HCT116 (cell line): ENCODE data around the gene UGDH. TPM values are rescaled to one million over a fixed set of nuclear protein-coding genes. Genes with fewer than 3 reads are reported as not detected.

Experiments used
- ATAC-seq: fragments of 200-7000 bp; cut with Tn5 transposase; 2 replicates; pipeline ENCODE4 v1.9.1; 2020; ENCODE audit warnings: mild to moderate bottlenecking, moderate library complexity
- BruUV-seq: library from RNA; stranded (reverse); fragments of 400-500 nt; replicated peaks from 2 replicates; lab custom pipeline; 2021; lab: Mats Ljungman, UMichigan
- CTCF ChIA-PET: fragments of 300-600 bp; sonication (Branson Sonifier 250); formaldehyde crosslinking; loops from one replicate; lab custom pipeline; 2021; ENCODE audit warnings: antibody characterized with exemption; lab: Charles Lee
- POLR2A ChIA-PET: fragments of 300-600, 350-600 bp; sonication (Branson Sonifier 250); formaldehyde crosslinking; loops from one replicate; lab custom pipeline; 2021; ENCODE audit warnings: antibody characterized with exemption; lab: Charles Lee
- RAD21 ChIA-PET, 2 experiments: fragments of 300-600 bp; sonication (Branson Sonifier 250); formaldehyde crosslinking; loops; one replicate each; lab custom pipeline; 2023; ENCODE audit warnings: low total read pairs in 2 of 2; ENCODE audit not compliant: uncharacterized antibody in 2 of 2, unreplicated experiment in 2 of 2, low non-redundant PET in 1 of 2; lab: Charles Lee
- DNase-seq: peaks from one replicate; pipeline ENCODE4 v3.0.0-alpha.2; 2010; ENCODE audit warnings: low read depth, low spot score
- H2AFZ ChIP-seq: fragments of 200-600 bp; shearing (Covaris generic), sonication (generic); 2 replicates; pipeline ENCODE4 v1.6.1; 2017; ENCODE audit warnings: low read depth, mixed run types, mixed read lengths, antibody characterized with exemption, low read length; ENCODE audit not compliant: poor library complexity, severe bottlenecking
- H3K27ac ChIP-seq: 2 replicates; pipeline ENCODE4 v1.5.1; 2012; ENCODE audit warnings: low read depth, low read length
- H3K27me3 ChIP-seq: fragments of 200-600 bp; sonication (generic); 2 replicates; pipeline ENCODE4 v1.6.1; 2016; ENCODE audit warnings: mixed run types, low read length, mixed read lengths; ENCODE audit not compliant: insufficient read depth
- H3K36me3 ChIP-seq, 2 experiments: fragments of 200-500 bp in 1 of 2; fragments of 200-600 bp in 1 of 2; sonication (Bioruptor generic) in 1 of 2; sonication (generic) in 1 of 2; 2 replicates each; pipeline versions ENCODE4 v1.5.1 to v1.6.1; 2014 to 2016; ENCODE audit warnings: low read length in 2 of 2, inconsistent platforms in 1 of 2, mixed read lengths in 1 of 2, mixed run types in 1 of 2; ENCODE audit not compliant: insufficient read depth in 2 of 2, control insufficient read depth in 1 of 2
- H3K4me1 ChIP-seq, 2 experiments: fragments of 200-600 bp in 1 of 2; sonication (generic) in 1 of 2; 2 replicates each; pipeline versions ENCODE4 v1.5.1 to v1.6.1; 2012 to 2017; ENCODE audit warnings: low read length in 2 of 2, inconsistent platforms in 1 of 2, mild to moderate bottlenecking in 1 of 2, mixed read lengths in 1 of 2, mixed run types in 1 of 2, moderate library complexity in 1 of 2; ENCODE audit not compliant: insufficient read depth in 2 of 2, control insufficient read depth in 1 of 2
- H3K4me2 ChIP-seq: fragments of 200-600 bp; sonication (generic); 2 replicates; pipeline ENCODE4 v1.6.1; 2017; ENCODE audit warnings: mixed run types, low read length, mixed read lengths
- H3K4me3 ChIP-seq, 2 experiments: fragments of 200-600 bp in 1 of 2; sonication (generic) in 1 of 2; replicated peaks in 1 of 2; 2 replicates each; pipeline ENCODE4 v1.5.1; 2011 to 2016; ENCODE audit warnings: low read length in 2 of 2, control low read depth in 1 of 2, low read depth in 1 of 2, mild to moderate bottlenecking in 1 of 2, mixed read lengths in 1 of 2, mixed run types in 1 of 2
- H3K79me2 ChIP-seq: fragments of 200-600 bp; sonication (generic); 2 replicates; pipeline ENCODE4 v1.6.1; 2017; ENCODE audit warnings: mild to moderate bottlenecking, mixed run types, low read length, moderate library complexity, mixed read lengths; ENCODE audit not compliant: insufficient read depth
- H3K9ac ChIP-seq: fragments of 200-600 bp; sonication (generic); 2 replicates; pipeline ENCODE4 v1.6.1; 2016; ENCODE audit warnings: low read length, mixed read lengths
- H3K9me2 ChIP-seq: fragments of 200-600 bp; sonication (generic), shearing (Covaris generic); 2 replicates; pipeline ENCODE4 v1.6.1; 2017; ENCODE audit warnings: mixed run types, mild to moderate bottlenecking, moderate library complexity; ENCODE audit not compliant: insufficient read depth
- H3K9me3 ChIP-seq, 2 experiments: fragments of 200-500 bp in 1 of 2; fragments of 200-600 bp in 1 of 2; sonication (Bioruptor generic) in 1 of 2; sonication (generic) in 1 of 2; 2 replicates each; pipeline ENCODE4 v1.6.1; 2014 to 2017; ENCODE audit warnings: low read length in 2 of 2, mixed read lengths in 2 of 2, inconsistent platforms in 1 of 2, low read depth in 1 of 2, mild to moderate bottlenecking in 1 of 2, mixed run types in 1 of 2, moderate library complexity in 1 of 2; ENCODE audit not compliant: control insufficient read depth in 1 of 2, insufficient read depth in 1 of 2
- H4K20me1 ChIP-seq: fragments of 200-600 bp; sonication (generic), shearing (Covaris generic); 2 replicates; pipeline ENCODE4 v1.6.1; 2017; ENCODE audit warnings: mixed run types, mild to moderate bottlenecking, moderate library complexity; ENCODE audit not compliant: insufficient read depth
- CEBPB ChIP-seq: IDR thresholded peaks from 2 replicates; pipeline ENCODE4 v1.6.1; 2012; ENCODE audit warnings: low read depth
- CTCF ChIP-seq, 3 experiments: fragments of 200-600 bp in 1 of 3; sonication (generic) in 1 of 3; IDR thresholded peaks in 2 of 3; conservative IDR thresholded peaks in 1 of 3; 2 replicates each; pipeline ENCODE4 v1.5.1; 2012 to 2017; ENCODE audit warnings: low read depth in 2 of 3, low read length in 2 of 3, antibody characterized with exemption in 1 of 3, borderline replicate concordance in 1 of 3, control low read depth in 1 of 3, mild to moderate bottlenecking in 1 of 3, mixed read lengths in 1 of 3, mixed run types in 1 of 3, moderate library complexity in 1 of 3; ENCODE audit not compliant: insufficient read depth in 1 of 3
- ELF1 ChIP-seq: IDR thresholded peaks from 2 replicates; pipeline ENCODE4 v1.6.1; 2012; ENCODE audit warnings: low read depth, borderline replicate concordance
- EZH2phosphoT487 ChIP-seq: fragments of 200-600 bp; IDR thresholded peaks from 2 replicates; pipeline ENCODE4 v1.6.1; 2018; ENCODE audit warnings: antibody characterized with exemption, borderline replicate concordance
- JUND ChIP-seq: IDR thresholded peaks from 2 replicates; pipeline ENCODE4 v1.6.1; 2012
- MAX ChIP-seq: IDR thresholded peaks from 2 replicates; pipeline ENCODE4 v1.6.1; 2012
- POLR2A ChIP-seq: IDR thresholded peaks from 2 replicates; pipeline ENCODE4 v1.7.0; 2011; ENCODE audit warnings: borderline replicate concordance; ENCODE audit not compliant: insufficient read depth, insufficient read length; ENCODE audit errors: extremely low read depth
- POLR2AphosphoS5 ChIP-seq: IDR thresholded peaks from 2 replicates; pipeline ENCODE4 v1.6.1; 2011; ENCODE audit warnings: mild to moderate bottlenecking, low read depth, low read length, moderate library complexity
- RAD21 ChIP-seq: IDR thresholded peaks from 2 replicates; pipeline ENCODE4 v1.6.1; 2012; ENCODE audit warnings: low read depth, mild to moderate bottlenecking
- SIN3A ChIP-seq: IDR thresholded peaks from 2 replicates; pipeline ENCODE4 v1.6.1; 2012; ENCODE audit warnings: low read depth
- SP1 ChIP-seq: IDR thresholded peaks from 2 replicates; pipeline ENCODE4 v1.6.1; 2012; ENCODE audit warnings: low read depth
- TCF7L2 ChIP-seq: IDR thresholded peaks from 2 replicates; pipeline ENCODE4 v1.7.0; 2011; ENCODE audit warnings: borderline replicate concordance, inconsistent platforms; ENCODE audit not compliant: insufficient read depth, insufficient read length; ENCODE audit errors: extremely low read depth
- ZFX ChIP-seq: fragments of 450-650 bp; IDR thresholded peaks from 2 replicates; pipeline ENCODE4 v1.6.1; 2017
- ZNF274 ChIP-seq: fragments of 200-500 bp; sonication (Bioruptor generic); IDR thresholded peaks from 2 replicates; pipeline ENCODE4 v1.6.1; 2014; ENCODE audit warnings: mild to moderate bottlenecking, low read depth, low read length, inconsistent platforms
- intact Hi-C: fragments of 100-400 bp; cut with micrococcal nuclease; formaldehyde crosslinking; loops from 2 replicates; pipeline ENCODE4 v1.10.0; 2022
- total RNA-seq: library from RNA; stranded (reverse); gene quantifications from one replicate; pipeline ENCODE4 v1.2.1, GENCODE V29; 2021; ENCODE audit not compliant: unreplicated experiment
- TF ChIP-seq, protein P1 (sequence below): IDR thresholded peaks from 2 replicates; pipeline ENCODE4 v1.6.1; 2012; ENCODE audit warnings: low read depth

UGDH gene
- total RNA-seq, 1 experiment from 2014 or later: 67.9 TPM

DNA sequence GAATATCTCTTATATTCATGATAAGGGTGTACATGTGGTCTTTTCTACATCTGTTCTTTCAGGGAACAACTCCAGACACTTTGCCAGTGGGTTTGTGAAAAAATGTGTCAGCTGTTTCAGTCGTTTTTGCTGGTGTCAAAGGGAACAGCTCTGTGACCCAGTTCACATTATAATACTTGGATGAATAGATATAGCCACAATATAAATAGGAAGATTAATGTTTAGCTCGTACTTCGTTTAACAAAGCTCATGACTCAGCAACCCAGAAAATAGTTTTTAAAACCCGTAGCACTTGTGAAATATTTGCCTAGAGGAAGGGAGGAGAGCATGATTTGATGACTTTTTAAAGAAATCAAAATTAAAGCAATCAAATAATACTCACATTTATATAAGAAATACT, 60.5 kb downstream of the UGDH start:
- Histone ChIP-seq H3K79me2 (peaks cover 9% of the 10 kb centered on the region; the same call in 1 of the 2 replicates), H3K4me3 (no peak overlapping the region), H3K4me1 (peaks cover 2 to 13% of the 10 kb centered on the region in 2 experiments; a peak in 2 of 4 replicates), H2AFZ (no peak overlapping the region), H3K9me3 (no peaks in the 10 kb centered on the region), H3K4me2 (no peak overlapping the region), H3K27ac (no peak overlapping the region), H3K36me3 (peaks cover 23 to 24% of the 10 kb centered on the region in 2 experiments), H3K9ac (no peak overlapping the region), H3K27me3 (no peaks in the 10 kb centered on the region), H3K9me2 (no peaks in the 10 kb centered on the region), H4K20me1 (no peaks in the 10 kb centered on the region)
- TF ChIP-seq MAX (no peak), SIN3A (no peak), POLR2A (no peak), ZNF274 (no peak), RAD21 (no peak), ZFX (no peak), CEBPB (no peak), TCF7L2 (no peak), EZH2phosphoT487 (no peak), SP1 (no peak), JUND (no peak), POLR2AphosphoS5 (no peak), ELF1 (no peak), CTCF (IDR thresholded peaks at IDR 0.05 in 2 of 3, conservative IDR thresholded peaks at IDR 0.05 in 1 of 3; ENCODE audit: borderline replicate concordance in 1 of 3, insufficient read depth in 1 of 3, low read depth in 2 of 3, low read length in 2 of 3) (no peak)
- TF ChIP-seq, protein P1, sequence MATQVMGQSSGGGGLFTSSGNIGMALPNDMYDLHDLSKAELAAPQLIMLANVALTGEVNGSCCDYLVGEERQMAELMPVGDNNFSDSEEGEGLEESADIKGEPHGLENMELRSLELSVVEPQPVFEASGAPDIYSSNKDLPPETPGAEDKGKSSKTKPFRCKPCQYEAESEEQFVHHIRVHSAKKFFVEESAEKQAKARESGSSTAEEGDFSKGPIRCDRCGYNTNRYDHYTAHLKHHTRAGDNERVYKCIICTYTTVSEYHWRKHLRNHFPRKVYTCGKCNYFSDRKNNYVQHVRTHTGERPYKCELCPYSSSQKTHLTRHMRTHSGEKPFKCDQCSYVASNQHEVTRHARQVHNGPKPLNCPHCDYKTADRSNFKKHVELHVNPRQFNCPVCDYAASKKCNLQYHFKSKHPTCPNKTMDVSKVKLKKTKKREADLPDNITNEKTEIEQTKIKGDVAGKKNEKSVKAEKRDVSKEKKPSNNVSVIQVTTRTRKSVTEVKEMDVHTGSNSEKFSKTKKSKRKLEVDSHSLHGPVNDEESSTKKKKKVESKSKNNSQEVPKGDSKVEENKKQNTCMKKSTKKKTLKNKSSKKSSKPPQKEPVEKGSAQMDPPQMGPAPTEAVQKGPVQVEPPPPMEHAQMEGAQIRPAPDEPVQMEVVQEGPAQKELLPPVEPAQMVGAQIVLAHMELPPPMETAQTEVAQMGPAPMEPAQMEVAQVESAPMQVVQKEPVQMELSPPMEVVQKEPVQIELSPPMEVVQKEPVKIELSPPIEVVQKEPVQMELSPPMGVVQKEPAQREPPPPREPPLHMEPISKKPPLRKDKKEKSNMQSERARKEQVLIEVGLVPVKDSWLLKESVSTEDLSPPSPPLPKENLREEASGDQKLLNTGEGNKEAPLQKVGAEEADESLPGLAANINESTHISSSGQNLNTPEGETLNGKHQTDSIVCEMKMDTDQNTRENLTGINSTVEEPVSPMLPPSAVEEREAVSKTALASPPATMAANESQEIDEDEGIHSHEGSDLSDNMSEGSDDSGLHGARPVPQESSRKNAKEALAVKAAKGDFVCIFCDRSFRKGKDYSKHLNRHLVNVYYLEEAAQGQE: no peak
- ATAC-seq (no peak), DNase-seq (no peak)
- ChIA-PET CTCF (no interaction called here), RAD21 (no interaction called here), POLR2A (no interaction called here)
- BruUV-seq: no TSS peak
- intact Hi-C loops: loop anchor here (5.0 to 10.0 kb wide), 5 partner anchors 126 to 838 kb away; partner anchors contain the start of genes N4BP2, SMIM14 and UBE2K
